Right forelimb (tissue), 1 donor: Measurements from ENCODE around the gene TRIM29.
A peak's percentile ranks its signal among the peaks of the same experiment; 100 is the strongest.

ENCODE experiments used
- DNase-seq: peaks from one replicate; pipeline ENCODE4 v3.0.0-alpha.2; 2018

The TRIM29 gene

GRCh38 chr11:120061761-120062560 is 76.0 kb downstream of the TRIM29 start:
- peak; percentile 75 for DNase-seq
